ENCODE measurements around the gene SLC40A1. TPM values are rescaled to one million over a fixed set of nuclear protein-coding genes. Genes with fewer than 3 reads are reported as not detected.

Gene SLC40A1
- total RNA-seq, 1 experiment from 2014 or later, result 1.7 TPM

GRCh38 chr2:189580241-189580651 lies 340 bp downstream of the SLC40A1 start:
- Histone ChIP-seq H3K9ac (ENCODE audit: low read length) (peak overlapping the region; percentile 42; the same call in 1 of the 2 replicates), H2AFZ (ENCODE audit: low read length) (peak overlapping the region; percentile 96), H3K36me3 (ENCODE audit: low read depth, low read length) (no peaks in the 10 kb centered on the region), H3F3A (ENCODE audit: low read length, unreplicated experiment) (no peaks in the 10 kb centered on the region), H3K27ac (ENCODE audit: low read length) (no peak overlapping the region), H3K4me2 (ENCODE audit: low read length) (peak overlapping the region; percentile 86), H3K79me2 (ENCODE audit: low read length) (no peaks in the 10 kb centered on the region), H3K9me3 (ENCODE audit: low read length) (no peaks in the 10 kb centered on the region), H4K20me1 (ENCODE audit: low read length) (no peaks in the 10 kb centered on the region), H3K27me3 (ENCODE audit: low read length) (no peaks in the 10 kb centered on the region; the same call in 1 of the 2 replicates), H3K4me1 (ENCODE audit: insufficient read depth, low read length) (0 out of 2 replicates have a peak, but pooled peaks cover 9% of the 10 kb centered on the region), H3K9me2 (replicated peaks; ENCODE audit: low read length) (no peaks in the 10 kb centered on the region), H3K4me3 (ENCODE audit: low read length) (peak overlapping the region; percentile 71)
- no peak for TF ChIP-seq EZH2 (IDR thresholded peaks at IDR 0.05; ENCODE audit: low read length, unreplicated experiment)
- TF ChIP-seq EZH2phosphoT487 (IDR thresholded peaks at IDR 0.05; ENCODE audit: borderline replicate concordance, low read length), result no peak
- no peak for TF ChIP-seq CTCF (conservative IDR thresholded peaks at IDR 0.05; ENCODE audit: low read depth, low read length)
- ATAC-seq (peak; percentile 11), DNase-seq (no peak)
- ChIA-PET CTCF (no interaction called here), POLR2A (ENCODE audit: unreplicated experiment) (interaction anchor here (0.6 to 0.8 kb wide), 3 partner anchors 27 to 181 kb away, joined by 4 to 8 read pairs (median 6); no protein-coding TSS in a partner anchor)
- intact Hi-C loops (cut with micrococcal nuclease), result no loop called here
- TSS peak; percentile 76 for BruUV-seq (replicated peaks)

- H3K27ac ChIP-seq (ENCODE audit: low read length), result no peak overlapping the region
- no peaks in the 10 kb centered on the region for H3F3A ChIP-seq (ENCODE audit: low read length, unreplicated experiment)
- peak overlapping the region; percentile 71 for H3K4me3 ChIP-seq (ENCODE audit: low read length)
- peak overlapping the region; percentile 86 for H3K4me2 ChIP-seq (ENCODE audit: low read length)
- H3K27me3 ChIP-seq (ENCODE audit: low read length), result no peaks in the 10 kb centered on the region; the same call in 1 of the 2 replicates
- H3K4me1 ChIP-seq (ENCODE audit: insufficient read depth, low read length), result 0 out of 2 replicates have a peak, but pooled peaks cover 9% of the 10 kb centered on the region
- H3K36me3 ChIP-seq (ENCODE audit: low read depth, low read length), result no peaks in the 10 kb centered on the region
- no peaks in the 10 kb centered on the region for H4K20me1 ChIP-seq (ENCODE audit: low read length)
- no peaks in the 10 kb centered on the region for H3K79me2 ChIP-seq (ENCODE audit: low read length)
- H3K9ac ChIP-seq (ENCODE audit: low read length), result no peak overlapping the region
- BruUV-seq (replicated peaks), result no TSS peak
- H3K9me3 ChIP-seq (ENCODE audit: low read length), result no peaks in the 10 kb centered on the region
- TF ChIP-seq CTCF (conservative IDR thresholded peaks at IDR 0.05; ENCODE audit: low read depth, low read length) (no peak), EZH2phosphoT487 (IDR thresholded peaks at IDR 0.05; ENCODE audit: borderline replicate concordance, low read length) (no peak), EZH2 (IDR thresholded peaks at IDR 0.05; ENCODE audit: low read length, unreplicated experiment) (no peak)
- POLR2A ChIA-PET (ENCODE audit: unreplicated experiment), result no interaction called here
- peak overlapping the region; percentile 96; the same call in 1 of the 2 replicates for H2AFZ ChIP-seq (ENCODE audit: low read length)
- DNase-seq (no peak), ATAC-seq (no peak)
- H3K9me2 ChIP-seq (replicated peaks; ENCODE audit: low read length), result no peaks in the 10 kb centered on the region
- intact Hi-C loops (cut with micrococcal nuclease), result no loop called here
- CTCF ChIA-PET, result no interaction called here
These were observed 900 bp downstream of the SLC40A1 start for GRCh38 chr2:189579585-189580186.

GRCh38 chr2:189578272-189578950 lies 2.2 kb downstream of the SLC40A1 start:
- H3K79me2 ChIP-seq (ENCODE audit: low read length), result no peaks in the 10 kb centered on the region
- H2AFZ ChIP-seq (ENCODE audit: low read length), result no peak overlapping the region
- CTCF ChIA-PET, result no interaction called here
- H3K9me3 ChIP-seq (ENCODE audit: low read length), result no peaks in the 10 kb centered on the region
- no peaks in the 10 kb centered on the region for H3F3A ChIP-seq (ENCODE audit: low read length, unreplicated experiment)
- TF ChIP-seq EZH2 (IDR thresholded peaks at IDR 0.05; ENCODE audit: low read length, unreplicated experiment) (no peak), CTCF (conservative IDR thresholded peaks at IDR 0.05; ENCODE audit: low read depth, low read length) (no peak), EZH2phosphoT487 (IDR thresholded peaks at IDR 0.05; ENCODE audit: borderline replicate concordance, low read length) (no peak)
- intact Hi-C loops (cut with micrococcal nuclease), result no loop called here
- ATAC-seq (no peak), DNase-seq (no peak)
- H3K4me3 ChIP-seq (ENCODE audit: low read length), result no peak overlapping the region
- H3K9ac ChIP-seq (ENCODE audit: low read length), result no peak overlapping the region
- H3K36me3 ChIP-seq (ENCODE audit: low read depth, low read length), result no peaks in the 10 kb centered on the region
- no peaks in the 10 kb centered on the region for H4K20me1 ChIP-seq (ENCODE audit: low read length)
- no peaks in the 10 kb centered on the region; the same call in 1 of the 2 replicates for H3K27me3 ChIP-seq (ENCODE audit: low read length)
- no peak overlapping the region for H3K4me2 ChIP-seq (ENCODE audit: low read length)
- H3K4me1 ChIP-seq (ENCODE audit: insufficient read depth, low read length), result 0 out of 2 replicates have a peak, but pooled peaks cover 9% of the 10 kb centered on the region
- no TSS peak for BruUV-seq (replicated peaks)
- no peaks in the 10 kb centered on the region for H3K9me2 ChIP-seq (replicated peaks; ENCODE audit: low read length)
- POLR2A ChIA-PET (ENCODE audit: unreplicated experiment), result no interaction called here
- no peak overlapping the region for H3K27ac ChIP-seq (ENCODE audit: low read length)

All from PC-3 (cell line).